Nephron (organoid): ENCODE data around the gene SLC38A3.

Experiments
- H3K27ac Mint-ChIP-seq, 3 experiments: 2 replicates each; pipeline ENCODE4 v1.8.0; 2020; ENCODE audit warnings: mixed read lengths in 3 of 3, mild to moderate bottlenecking in 2 of 3, moderate library complexity in 1 of 3
- H3K27me3 Mint-ChIP-seq: 2 replicates; pipeline ENCODE4 v1.8.0; 2021; ENCODE audit warnings: low read depth, mild to moderate bottlenecking, moderate library complexity, mixed read lengths
- H3K36me3 Mint-ChIP-seq: 2 replicates; pipeline ENCODE4 v1.8.0; 2020; ENCODE audit warnings: low read depth, mixed read lengths
- H3K4me1 Mint-ChIP-seq: 2 replicates; pipeline ENCODE4 v1.8.0; 2020; ENCODE audit warnings: mixed read lengths
- H3K4me3 Mint-ChIP-seq, 3 experiments: 2 replicates each; pipeline ENCODE4 v1.8.0; 2020; ENCODE audit warnings: mild to moderate bottlenecking in 3 of 3, mixed read lengths in 3 of 3, moderate library complexity in 2 of 3
- H3K9me3 Mint-ChIP-seq: 2 replicates; pipeline ENCODE4 v1.8.0; 2020; ENCODE audit warnings: mixed read lengths
- TF ChIP-seq, protein P1 (sequence below), 3 experiments: fragments of 200-600 bp; sonication (generic); IDR thresholded peaks; one replicate each; pipeline ENCODE4 v1.5.0; 2021; ENCODE audit warnings: antibody characterized with exemption in 3 of 3; ENCODE audit not compliant: unreplicated experiment in 3 of 3

SLC38A3 gene

DNA sequence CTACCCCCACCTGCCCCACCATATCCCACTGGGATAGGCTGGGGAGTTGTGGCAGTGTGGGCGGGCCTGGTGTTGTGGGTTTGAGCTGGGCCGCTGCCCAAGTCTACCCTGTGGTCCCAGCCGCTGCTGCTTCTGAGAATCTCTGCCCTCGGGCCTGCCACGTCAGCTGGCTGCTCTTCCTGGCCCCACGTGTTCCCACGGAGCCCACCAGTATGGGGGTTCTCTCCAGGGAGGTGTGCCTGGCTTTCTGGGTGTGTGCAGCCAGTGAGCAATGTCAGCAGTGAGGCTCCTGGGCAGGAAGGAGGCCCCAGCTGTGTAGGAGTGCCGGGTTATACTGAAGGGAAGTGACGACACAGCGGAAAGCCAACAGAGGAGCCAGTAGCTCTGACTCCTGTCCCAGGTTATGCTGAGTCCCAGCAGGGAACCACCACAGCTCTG lies 41.5 kb downstream of the SLC38A3 start:
- TF ChIP-seq, protein P1, sequence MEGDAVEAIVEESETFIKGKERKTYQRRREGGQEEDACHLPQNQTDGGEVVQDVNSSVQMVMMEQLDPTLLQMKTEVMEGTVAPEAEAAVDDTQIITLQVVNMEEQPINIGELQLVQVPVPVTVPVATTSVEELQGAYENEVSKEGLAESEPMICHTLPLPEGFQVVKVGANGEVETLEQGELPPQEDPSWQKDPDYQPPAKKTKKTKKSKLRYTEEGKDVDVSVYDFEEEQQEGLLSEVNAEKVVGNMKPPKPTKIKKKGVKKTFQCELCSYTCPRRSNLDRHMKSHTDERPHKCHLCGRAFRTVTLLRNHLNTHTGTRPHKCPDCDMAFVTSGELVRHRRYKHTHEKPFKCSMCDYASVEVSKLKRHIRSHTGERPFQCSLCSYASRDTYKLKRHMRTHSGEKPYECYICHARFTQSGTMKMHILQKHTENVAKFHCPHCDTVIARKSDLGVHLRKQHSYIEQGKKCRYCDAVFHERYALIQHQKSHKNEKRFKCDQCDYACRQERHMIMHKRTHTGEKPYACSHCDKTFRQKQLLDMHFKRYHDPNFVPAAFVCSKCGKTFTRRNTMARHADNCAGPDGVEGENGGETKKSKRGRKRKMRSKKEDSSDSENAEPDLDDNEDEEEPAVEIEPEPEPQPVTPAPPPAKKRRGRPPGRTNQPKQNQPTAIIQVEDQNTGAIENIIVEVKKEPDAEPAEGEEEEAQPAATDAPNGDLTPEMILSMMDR (IDR thresholded peaks at IDR 0.05; ENCODE audit: unreplicated experiment in 3 of 3) = peak in 1 of 3 experiments; percentile 19
- peak overlapping the region; percentile 96 to 98 (median 96) for H3K27ac Mint-ChIP-seq
- peaks cover 47% of the 10 kb centered on the region for H3K4me1 Mint-ChIP-seq
- H3K4me3 Mint-ChIP-seq = peak overlapping the region; percentile 69 to 75 (median 75)
- H3K36me3 Mint-ChIP-seq = peaks cover 8% of the 10 kb centered on the region
- H3K9me3 Mint-ChIP-seq = no peaks in the 10 kb centered on the region
- H3K27me3 Mint-ChIP-seq = no peaks in the 10 kb centered on the region

DNA sequence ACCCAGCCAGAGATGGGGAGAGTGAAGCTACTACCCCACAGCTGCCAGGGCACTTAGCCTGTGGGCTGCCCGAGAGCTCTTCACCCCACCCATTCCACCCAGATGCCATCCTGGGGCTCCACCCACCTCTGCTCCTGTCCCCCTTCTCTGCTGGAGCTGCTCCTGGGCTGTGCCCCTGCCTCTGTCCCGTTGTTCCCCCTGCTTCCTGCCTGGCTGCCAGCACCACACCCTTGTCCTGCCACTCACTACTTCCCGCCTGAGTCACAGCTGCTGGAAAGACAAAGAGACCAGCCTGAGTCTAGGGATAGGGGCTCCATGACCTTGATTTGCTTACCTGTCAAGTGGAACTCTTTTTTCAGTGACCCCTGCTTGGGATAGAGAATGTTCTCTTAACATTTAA lies 43.3 kb downstream of the SLC38A3 start:
- Mint-ChIP-seq H3K4me3 (peak overlapping the region in 1 of 3 experiments; percentile 36), H3K27ac (peak overlapping the region; percentile 47 to 73 (median 69)), H3K4me1 (peaks cover 40% of the 10 kb centered on the region), H3K36me3 (peaks cover 8% of the 10 kb centered on the region), H3K9me3 (no peaks in the 10 kb centered on the region), H3K27me3 (no peaks in the 10 kb centered on the region)
- TF ChIP-seq, protein P1 (IDR thresholded peaks at IDR 0.05; ENCODE audit: unreplicated experiment in 3 of 3) = no peak

DNA sequence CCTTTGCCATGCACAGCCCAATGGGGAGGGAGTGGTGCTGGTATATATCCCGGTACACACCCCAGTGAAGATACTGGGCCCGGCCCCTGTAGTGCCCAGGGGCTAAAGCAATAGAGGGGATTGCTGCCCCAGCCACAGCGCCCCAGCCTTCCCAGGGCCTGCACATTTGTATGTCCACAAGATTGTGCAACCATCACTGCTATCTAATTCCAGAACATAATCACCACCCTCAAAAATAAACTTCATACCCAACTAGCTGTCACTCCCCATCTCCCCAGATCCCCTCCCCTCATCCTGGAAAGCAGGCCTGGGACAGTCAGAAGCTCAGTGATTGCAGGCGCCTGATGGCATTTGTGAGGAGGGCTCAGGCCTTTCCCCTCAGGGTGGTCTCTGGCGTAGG lies 44.4 kb downstream of the SLC38A3 start:
- Mint-ChIP-seq H3K9me3 (no peaks in the 10 kb centered on the region), H3K27me3 (no peaks in the 10 kb centered on the region), H3K27ac (no peak overlapping the region), H3K4me3 (no peak overlapping the region), H3K36me3 (peaks cover 12% of the 10 kb centered on the region), H3K4me1 (peaks cover 40% of the 10 kb centered on the region)
- TF ChIP-seq, protein P1 (IDR thresholded peaks at IDR 0.05; ENCODE audit: unreplicated experiment in 3 of 3) = no peak

DNA sequence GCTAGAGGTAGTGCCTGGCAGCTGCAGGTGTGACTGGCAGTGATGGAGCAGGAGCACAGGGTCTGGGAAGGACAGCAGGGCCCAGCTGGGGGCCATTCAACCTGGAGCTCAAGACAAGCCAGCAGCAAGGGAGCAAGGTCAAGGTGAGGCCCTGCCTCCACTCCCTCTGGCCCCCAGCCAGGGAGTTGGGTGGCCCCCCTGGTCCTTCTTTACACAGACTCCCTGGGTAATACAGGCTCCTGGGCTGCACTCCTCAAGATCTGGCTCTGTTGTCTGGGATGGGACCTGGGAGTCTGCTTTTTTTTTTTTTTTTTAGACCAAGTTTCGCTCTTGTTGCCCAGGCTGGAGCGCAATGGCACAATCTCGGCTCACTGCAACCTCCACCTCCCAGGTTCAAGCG lies 45.4 kb downstream of the SLC38A3 start:
- Mint-ChIP-seq H3K9me3 (no peaks in the 10 kb centered on the region), H3K27ac (no peak overlapping the region), H3K27me3 (no peaks in the 10 kb centered on the region), H3K4me1 (peaks cover 35% of the 10 kb centered on the region), H3K4me3 (no peak overlapping the region), H3K36me3 (peaks cover 12% of the 10 kb centered on the region)
- TF ChIP-seq, protein P1 (IDR thresholded peaks at IDR 0.05; ENCODE audit: unreplicated experiment in 3 of 3) = no peak

DNA sequence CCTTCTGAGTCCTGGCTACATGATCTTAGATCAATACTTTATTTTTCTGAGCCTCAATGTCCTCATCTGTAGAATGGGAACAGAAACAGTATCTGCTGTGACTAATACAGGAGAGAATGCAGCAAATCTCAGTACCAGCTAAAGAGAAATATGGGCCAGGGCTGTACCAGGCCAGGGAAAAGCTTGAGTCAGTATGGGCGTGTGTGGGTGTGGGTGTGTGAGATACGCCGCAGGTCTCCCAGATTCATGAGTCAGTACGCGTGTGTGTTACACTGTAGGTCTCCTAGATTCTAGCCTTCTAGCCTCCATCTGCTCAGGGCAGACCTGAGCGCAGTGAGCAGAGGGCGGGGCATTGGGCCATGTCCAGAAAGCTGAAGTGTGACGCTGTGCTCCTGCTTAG lies 46.1 kb downstream of the SLC38A3 start:
- Mint-ChIP-seq H3K36me3 (peaks cover 15% of the 10 kb centered on the region), H3K27me3 (no peaks in the 10 kb centered on the region), H3K9me3 (no peaks in the 10 kb centered on the region), H3K4me3 (no peak overlapping the region), H3K4me1 (peaks cover 28% of the 10 kb centered on the region), H3K27ac (peak overlapping the region in 1 of 3 experiments; percentile 55)
- TF ChIP-seq, protein P1 (IDR thresholded peaks at IDR 0.05; ENCODE audit: unreplicated experiment in 3 of 3) = no peak

DNA sequence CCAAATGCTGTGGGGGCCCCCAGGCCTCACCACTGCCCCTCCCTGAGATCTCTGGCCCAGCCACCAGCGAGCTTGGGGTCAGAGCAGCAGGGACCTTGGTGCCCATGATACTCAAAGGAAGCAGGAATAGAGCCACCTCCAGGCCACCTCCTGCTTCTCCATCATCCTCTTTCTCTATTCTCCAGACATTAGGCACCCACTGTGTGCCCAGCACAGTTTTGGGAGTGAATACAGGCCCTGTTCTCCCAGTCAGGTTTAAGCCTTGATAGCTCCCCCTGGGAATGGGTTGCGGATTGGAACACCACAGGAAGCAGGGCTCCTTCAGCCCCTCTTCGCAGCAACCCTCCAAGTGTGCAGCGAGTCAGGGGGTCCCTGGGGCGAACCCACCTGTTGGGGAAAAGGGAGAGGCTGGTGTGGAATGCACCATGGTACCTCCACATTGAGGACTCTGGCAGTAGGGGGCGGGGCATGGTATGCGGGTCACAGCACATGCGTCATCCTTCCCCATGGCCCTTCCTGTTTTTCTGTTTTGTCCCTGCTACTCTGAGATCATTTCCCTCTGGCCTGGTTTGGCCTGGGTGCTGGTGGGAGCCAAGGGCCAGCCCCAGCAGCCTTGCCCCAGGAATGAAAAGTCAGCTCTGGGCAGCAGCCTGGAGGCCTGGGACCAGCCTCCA lies 49.6 kb downstream of the SLC38A3 start:
- Mint-ChIP-seq H3K4me1 (peaks cover 34% of the 10 kb centered on the region), H3K4me3 (no peak overlapping the region)

More for the DNA sequence above, 49.6 kb downstream of the SLC38A3 start:
- Mint-ChIP-seq H3K27me3 (no peaks in the 10 kb centered on the region), H3K27ac (no peak overlapping the region), H3K9me3 (no peaks in the 10 kb centered on the region), H3K36me3 (peaks cover 28% of the 10 kb centered on the region)
- TF ChIP-seq, protein P1 (IDR thresholded peaks at IDR 0.05; ENCODE audit: unreplicated experiment in 3 of 3) = no peak
